ENCODE measurements around the gene LCORL. TPM values are rescaled to one million over a fixed set of nuclear protein-coding genes. Genes with fewer than 3 reads are reported as not detected.
"Not testable (repeated sequence)": the region's sequence is repeated elsewhere in the genome, so short reads cannot be mapped to it uniquely, and the experiment has no call there.

The LCORL gene
- total and polyA plus RNA-seq, 2 donors (not counting 3 experiments of a cell fraction or from before 2014, with no cell fraction given) = 2.8 to 23.9 TPM

GRCh38 chr4:17851959-17852358 lies 169.6 kb downstream of the LCORL start:
- BruUV-seq (replicated peaks) = no TSS peak
- H3K4me1 ChIP-seq (ENCODE audit: control insufficient read depth, extremely low read depth, insufficient read depth, low read length) = no peaks in the 10 kb centered on the region
- DNase-seq (ENCODE audit: low read depth, low spot score) (no peak), FAIRE-seq (no peak)
- no peak overlapping the region for H3K27ac ChIP-seq (ENCODE audit: insufficient read depth, low read depth, low read length)
- H3K9ac ChIP-seq (replicated peaks; ENCODE audit: extremely low read depth, insufficient read depth, low read length) = no peak overlapping the region
- CTCF ChIA-PET = interaction anchor here (1.2 kb wide), 1 partner anchor 9 kb away, joined by 3 read pairs; no protein-coding TSS in a partner anchor
- H3K4me3 ChIP-seq (replicated peaks in 1 of 3; ENCODE audit: insufficient read depth in 1 of 3, low read depth in 1 of 3, low read length in 3 of 3) = no peak overlapping the region
- peaks cover 2% of the 10 kb centered on the region for H3K9me1 ChIP-seq (replicated peaks; ENCODE audit: control insufficient read depth, extremely low read depth, insufficient read depth, low read length)
- no peaks in the 10 kb centered on the region for H3K27me3 ChIP-seq (ENCODE audit: control insufficient read depth in 2 of 2, insufficient read depth in 2 of 2, low read length in 2 of 2)
- H3K9me3 ChIP-seq (replicated peaks; ENCODE audit: control insufficient read depth, insufficient read depth, low read length) = no peaks in the 10 kb centered on the region
- dilution Hi-C loops (cut with MboI; ENCODE audit: extremely low pct_ligation_motif_present, low sequenced_read_pairs) (no loop called here), intact Hi-C loops (cut with micrococcal nuclease) (no loop called here)
- no peak overlapping the region for H3K4me2 ChIP-seq (ENCODE audit: insufficient read depth, low read length)
- no peaks in the 10 kb centered on the region for H3K79me2 ChIP-seq (ENCODE audit: control insufficient read depth, insufficient read depth, low read length)
- no peaks in the 10 kb centered on the region for H3K36me3 ChIP-seq (ENCODE audit: control insufficient read depth in 2 of 2, extremely low read depth in 1 of 2, insufficient read depth in 2 of 2, low read length in 2 of 2)
- TF ChIP-seq CTCF (IDR thresholded peaks at IDR 0.05; ENCODE audit: extremely low read depth in 1 of 2, insufficient read depth in 1 of 2, low read depth in 1 of 2, low read length in 2 of 2) = no peak
- TF ChIP-seq EZH2 (IDR thresholded peaks at IDR 0.05; ENCODE audit: borderline replicate concordance, low read depth, low read length, severe bottlenecking) = no peak
- no peak for TF ChIP-seq GATA2 (IDR thresholded peaks at IDR 0.05; ENCODE audit: insufficient read depth, insufficient read length, low read depth, low read length)
- TF ChIP-seq, protein P1, sequence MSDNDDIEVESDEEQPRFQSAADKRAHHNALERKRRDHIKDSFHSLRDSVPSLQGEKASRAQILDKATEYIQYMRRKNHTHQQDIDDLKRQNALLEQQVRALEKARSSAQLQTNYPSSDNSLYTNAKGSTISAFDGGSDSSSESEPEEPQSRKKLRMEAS (IDR thresholded peaks at IDR 0.05; ENCODE audit: insufficient read depth, insufficient read length) = no peak
- no peak for TF ChIP-seq MYC (IDR thresholded peaks at IDR 0.05; ENCODE audit: low read depth, low read length)
- no peak for TF ChIP-seq FOS (IDR thresholded peaks at IDR 0.05; ENCODE audit: borderline replicate concordance, insufficient read depth, low read length)
- no peak for TF ChIP-seq POLR2A (IDR thresholded peaks at IDR 0.05; ENCODE audit: low read depth, low read length)
- TF ChIP-seq POLR2AphosphoS5 (IDR thresholded peaks at IDR 0.05; ENCODE audit: insufficient read depth, low read depth, low read length) = no peak
- TF ChIP-seq JUN (IDR thresholded peaks at IDR 0.05; ENCODE audit: borderline replicate concordance, insufficient read depth, insufficient read length, low read depth) = no peak
- POLR2A ChIA-PET = no interaction called here
- no peak overlapping the region for H2AFZ ChIP-seq (ENCODE audit: low read depth, low read length)
- H4K20me1 ChIP-seq (replicated peaks; ENCODE audit: control insufficient read depth, extremely low read depth, insufficient read depth, low read length) = no peaks in the 10 kb centered on the region

- POLR2A ChIA-PET; BruUV-seq (replicated peaks); H3K9me1 ChIP-seq (replicated peaks; ENCODE audit: control insufficient read depth, extremely low read depth, insufficient read depth, low read length); H3K9ac ChIP-seq (replicated peaks; ENCODE audit: extremely low read depth, insufficient read depth, low read length); H3K27ac ChIP-seq (ENCODE audit: insufficient read depth, low read depth, low read length); H3K4me2 ChIP-seq (ENCODE audit: insufficient read depth, low read length); H3K79me2 ChIP-seq (ENCODE audit: control insufficient read depth, insufficient read depth, low read length); intact Hi-C loops (cut with micrococcal nuclease); H2AFZ ChIP-seq (ENCODE audit: low read depth, low read length); DNase-seq (ENCODE audit: low read depth, low spot score); H3K4me1 ChIP-seq (ENCODE audit: control insufficient read depth, extremely low read depth, insufficient read depth, low read length); H3K9me3 ChIP-seq (replicated peaks; ENCODE audit: control insufficient read depth, insufficient read depth, low read length); H3K27me3 ChIP-seq (ENCODE audit: control insufficient read depth in 2 of 2, insufficient read depth in 2 of 2, low read length in 2 of 2); CTCF ChIA-PET; FAIRE-seq; H3K4me3 ChIP-seq (replicated peaks in 1 of 3; ENCODE audit: insufficient read depth in 1 of 3, low read depth in 1 of 3, low read length in 3 of 3); dilution Hi-C loops (cut with MboI; ENCODE audit: extremely low pct_ligation_motif_present, low sequenced_read_pairs); H4K20me1 ChIP-seq (replicated peaks; ENCODE audit: control insufficient read depth, extremely low read depth, insufficient read depth, low read length); H3K36me3 ChIP-seq (ENCODE audit: control insufficient read depth in 2 of 2, extremely low read depth in 1 of 2, insufficient read depth in 2 of 2, low read length in 2 of 2): not testable (repeated sequence)
These were observed 171.3 kb downstream of the LCORL start for GRCh38 chr4:17850295-17850694.

All from endothelial cell of umbilical vein (primary cell).